ENCODE measurements around the gene CFAP74. TPM values are rescaled to one million over a fixed set of nuclear protein-coding genes. Genes with fewer than 3 reads are reported as not detected.

The CFAP74 gene
- total and polyA plus RNA-seq, 2 of the 13 experiments (the other 11 are each of a cell fraction or from before 2014, with no cell fraction given) = 0.27 to 0.62 TPM

- no peak for TF ChIP-seq ZNF724P (CRISPR knock-in tag; IDR thresholded peaks at IDR 0.05; ENCODE audit: borderline replicate concordance)
- no peak for TF ChIP-seq ZMYM4 (CRISPR knock-in tag; IDR thresholded peaks at IDR 0.05)
- no peak for TF ChIP-seq DMAP1 (CRISPR knock-in tag; IDR thresholded peaks at IDR 0.05)
- TF ChIP-seq HMGA1 (CRISPR knock-in tag; conservative IDR thresholded peaks at IDR 0.05) = no peak
- TF ChIP-seq NFAT5 (CRISPR knock-in tag; IDR thresholded peaks at IDR 0.05) = no peak
- TF ChIP-seq ZNF510 (CRISPR knock-in tag; IDR thresholded peaks at IDR 0.05; ENCODE audit: low read depth) = no peak
- TF ChIP-seq BCL6 (CRISPR knock-in tag; IDR thresholded peaks at IDR 0.05) = no peak
- TF ChIP-seq KDM3A (CRISPR knock-in tag; IDR thresholded peaks at IDR 0.05; ENCODE audit: low read depth) = no peak
- no peak for TF ChIP-seq KLF13 (CRISPR knock-in tag; IDR thresholded peaks at IDR 0.05)
- no peak for TF ChIP-seq REST (IDR thresholded peaks at IDR 0.05; ENCODE audit: borderline replicate concordance in 1 of 2, low read depth in 1 of 2, low read length in 2 of 2)
- no peak for TF ChIP-seq MYPOP (CRISPR knock-in tag; IDR thresholded peaks at IDR 0.05)
- no peak for TF ChIP-seq ZNF280B (CRISPR knock-in tag; IDR thresholded peaks at IDR 0.05; ENCODE audit: borderline replicate concordance)
- no peak; the same call in none of the 2 replicates for TF ChIP-seq POGK (CRISPR knock-in tag; conservative IDR thresholded peaks at IDR 0.05)
- TF ChIP-seq ZNF33B (CRISPR knock-in tag; IDR thresholded peaks at IDR 0.05) = no peak
- TF ChIP-seq HDAC1 (CRISPR knock-in tag; IDR thresholded peaks at IDR 0.05) = peak; percentile 55
- TF ChIP-seq ZMAT3 (CRISPR knock-in tag; conservative IDR thresholded peaks at IDR 0.05) = peak; percentile 27; the same call in 1 of the 2 replicates
- TF ChIP-seq POLR2G (IDR thresholded peaks at IDR 0.05; ENCODE audit: low read depth, low read length) = peak; percentile 73
- no peak for TF ChIP-seq ELF1 (CRISPR knock-in tag; IDR thresholded peaks at IDR 0.05)
These were observed 84.7 kb downstream of the CFAP74 start, which contains the start of gene TMEM52 (continued) for GRCh38 chr1:1918901-1919303.

All from HepG2 (cell line).